Mesenchymal stem cell (in vitro differentiated cells and primary cell): ENCODE measurements around the gene KIF26B.

Experiments
- DNase-seq: peaks from one replicate; pipeline ENCODE4 v3.0.0-alpha.2; 2013
- H2AFZ ChIP-seq: one replicate; pipeline ENCODE4 v1.6.1; 2013; ENCODE audit warnings: low read depth, mild to moderate bottlenecking, control low read depth, inconsistent platforms, low read length, moderate library complexity
- H2AK5ac ChIP-seq: 2 replicates; pipeline ENCODE4 v1.6.1; 2013; ENCODE audit warnings: low read length, moderate library complexity, mild to moderate bottlenecking, inconsistent platforms; ENCODE audit not compliant: severe bottlenecking
- H2BK120ac ChIP-seq: one replicate; pipeline ENCODE4 v1.6.1; 2013; ENCODE audit warnings: low read depth, mild to moderate bottlenecking, inconsistent platforms, low read length, moderate library complexity
- H2BK12ac ChIP-seq, 2 experiments: one replicate each; pipeline ENCODE4 v1.6.1; 2013; ENCODE audit warnings: inconsistent platforms in 2 of 2, low read length in 2 of 2, mild to moderate bottlenecking in 2 of 2, moderate library complexity in 2 of 2, control low read depth in 1 of 2
- H2BK15ac ChIP-seq: one replicate; pipeline ENCODE4 v1.6.1; 2013; ENCODE audit warnings: mild to moderate bottlenecking, low read depth, inconsistent platforms; ENCODE audit not compliant: poor library complexity, severe bottlenecking
- H2BK5ac ChIP-seq: 2 replicates; pipeline ENCODE4 v1.6.1; 2013; ENCODE audit warnings: low read depth, mild to moderate bottlenecking, low read length, control low read depth, inconsistent platforms; ENCODE audit not compliant: poor library complexity, severe bottlenecking
- H3K14ac ChIP-seq, 2 experiments: one replicate each; pipeline ENCODE4 v1.6.1; 2013; ENCODE audit warnings: inconsistent platforms in 2 of 2, low read length in 2 of 2, control low read depth in 1 of 2, mild to moderate bottlenecking in 1 of 2, moderate library complexity in 1 of 2
- H3K18ac ChIP-seq, 2 experiments: one replicate each; pipeline ENCODE4 v1.6.1; 2013; ENCODE audit warnings: inconsistent platforms in 2 of 2, low read length in 2 of 2, control low read depth in 1 of 2, low read depth in 1 of 2, mild to moderate bottlenecking in 1 of 2
- H3K23ac ChIP-seq, 2 experiments: one replicate each; pipeline ENCODE4 v1.6.1; 2013; ENCODE audit warnings: inconsistent platforms in 2 of 2, low read length in 2 of 2, mild to moderate bottlenecking in 2 of 2, moderate library complexity in 2 of 2, control low read depth in 1 of 2
- H3K27ac ChIP-seq: 2 replicates; pipeline ENCODE4 v1.5.1; 2013; ENCODE audit warnings: mild to moderate bottlenecking, moderate library complexity, low read length, control low read depth, inconsistent platforms; ENCODE audit not compliant: poor library complexity, severe bottlenecking
- H3K27me3 ChIP-seq, 2 experiments: 2 replicates each; pipeline versions ENCODE4 v1.6.1 to v1.7.0; 2013; ENCODE audit warnings: low read length in 2 of 2, mild to moderate bottlenecking in 2 of 2, moderate library complexity in 2 of 2, control low read depth in 1 of 2, inconsistent platforms in 1 of 2; ENCODE audit not compliant: control insufficient read depth in 1 of 2, insufficient read depth in 1 of 2
- H3K36me3 ChIP-seq, 2 experiments: 2 replicates each; pipeline versions ENCODE4 v1.6.1 to v1.7.0; 2013; ENCODE audit warnings: low read length in 2 of 2, control low read depth in 1 of 2, inconsistent platforms in 1 of 2, low read depth in 1 of 2, mild to moderate bottlenecking in 1 of 2; ENCODE audit not compliant: insufficient read depth in 2 of 2, control insufficient read depth in 1 of 2
- H3K4ac ChIP-seq, 2 experiments: one replicate each; pipeline ENCODE4 v1.6.1; 2013; ENCODE audit warnings: inconsistent platforms in 2 of 2, low read length in 2 of 2, mild to moderate bottlenecking in 2 of 2, moderate library complexity in 2 of 2, control low read depth in 1 of 2, low read depth in 1 of 2
- H3K4me1 ChIP-seq: 2 replicates; pipeline ENCODE4 v1.6.1; 2013; ENCODE audit warnings: low read depth, low read length, control low read depth; ENCODE audit not compliant: control insufficient read depth, insufficient read depth
- H3K4me2 ChIP-seq: 2 replicates; pipeline ENCODE4 v1.6.1; 2013; ENCODE audit warnings: low read length, mild to moderate bottlenecking, inconsistent platforms; ENCODE audit not compliant: poor library complexity, severe bottlenecking
- H3K4me3 ChIP-seq, 2 experiments: 2 replicates each; pipeline versions ENCODE4 v1.5.1 to v1.7.0; 2013; ENCODE audit warnings: low read length in 2 of 2, mild to moderate bottlenecking in 2 of 2, control low read depth in 1 of 2, low read depth in 1 of 2; ENCODE audit not compliant: insufficient read depth in 1 of 2
- H3K79me1 ChIP-seq: replicated peaks from 2 replicates; pipeline ENCODE4 v1.6.1; 2013; ENCODE audit warnings: mild to moderate bottlenecking, control low read depth, low read length, inconsistent platforms; ENCODE audit not compliant: poor library complexity, severe bottlenecking
- H3K9ac ChIP-seq: 2 replicates; pipeline ENCODE4 v1.7.0; 2013; ENCODE audit warnings: mild to moderate bottlenecking, low read length, moderate library complexity
- H3K9me3 ChIP-seq: 2 replicates; pipeline ENCODE4 v1.7.0; 2013; ENCODE audit warnings: mild to moderate bottlenecking, low read length; ENCODE audit not compliant: control insufficient read depth
- H4K8ac ChIP-seq: one replicate; pipeline ENCODE4 v1.6.1; 2013; ENCODE audit warnings: inconsistent platforms, mild to moderate bottlenecking, low read length, moderate library complexity
- H4K91ac ChIP-seq: one replicate; pipeline ENCODE4 v1.6.1; 2013; ENCODE audit warnings: mild to moderate bottlenecking, low read length, inconsistent platforms
- WGBS: methylation state at CpG from one replicate; pipeline ENCODE4 v1.1.7; 2013; ENCODE audit warnings: mixed read lengths; 5-methylcytosine and 5-hydroxymethylcytosine counted together

The KIF26B gene

DNA sequence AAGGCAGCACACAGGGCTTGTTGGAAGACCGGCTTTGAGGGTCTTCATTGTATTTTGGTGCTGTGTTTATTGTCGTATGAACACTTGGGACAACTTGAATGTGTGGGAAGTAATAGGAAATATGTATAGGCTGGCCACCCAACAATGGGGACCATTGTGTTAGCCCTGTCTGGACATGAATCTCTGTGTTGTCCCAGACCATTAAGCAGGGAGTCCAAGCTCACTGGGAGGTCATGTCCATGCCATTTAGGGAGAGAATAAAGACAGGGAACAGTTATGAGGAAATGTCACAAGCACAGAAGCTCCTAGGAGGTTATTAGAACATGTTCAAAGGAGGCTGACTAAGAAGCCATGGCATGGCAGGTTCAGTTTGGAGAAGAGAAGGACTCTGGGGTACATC lies 266.1 kb downstream of the KIF26B start:
- no peak for DNase-seq
- Histone ChIP-seq H2AK5ac (no peak overlapping the region), H3K4me1 (no peaks in the 10 kb centered on the region), H2BK5ac (no peak overlapping the region), H3K23ac (no peak overlapping the region), H3K14ac (no peak overlapping the region), H3K18ac (no peak overlapping the region), H3K36me3 (no peaks in the 10 kb centered on the region), H3K4me2 (no peak overlapping the region), H3K27ac (no peak overlapping the region), H3K4me3 (no peak overlapping the region), H2BK15ac (no peak overlapping the region), H2BK120ac (no peak overlapping the region), H3K9me3 (peaks cover 2% of the 10 kb centered on the region), H4K8ac (no peak overlapping the region), H3K4ac (no peak overlapping the region), H4K91ac (no peak overlapping the region), H2AFZ (no peak overlapping the region), H2BK12ac (no peak overlapping the region), H3K9ac (no peak overlapping the region), H3K27me3 (peaks cover 11 to 18% of the 10 kb centered on the region in 2 experiments), H3K79me1 (no peaks in the 10 kb centered on the region)
- 95% methylated on average over 2 of the region's 2 CpGs for WGBS

DNA sequence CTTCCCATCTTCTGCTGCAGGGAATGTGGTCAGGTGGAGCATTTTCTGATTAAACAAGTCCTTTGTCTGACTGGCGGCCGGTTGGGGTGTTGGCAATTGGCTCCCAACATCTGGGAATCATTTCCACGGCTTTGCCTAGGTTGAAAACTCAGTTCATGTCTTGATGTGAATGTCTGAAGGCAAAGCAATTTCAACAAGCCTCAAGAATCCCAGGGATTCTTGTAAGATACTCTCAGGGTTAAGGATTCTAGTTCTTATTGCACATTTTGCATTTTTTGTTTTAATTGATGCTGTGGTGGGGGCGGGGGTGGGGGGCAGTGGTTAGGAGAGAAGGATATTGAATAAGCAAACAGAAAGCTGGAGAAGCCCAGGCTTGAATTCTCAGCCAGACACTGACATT lies 273.9 kb downstream of the KIF26B start:
- Histone ChIP-seq H2BK12ac (no peak overlapping the region), H3K4me1 (no peaks in the 10 kb centered on the region), H3K18ac (no peak overlapping the region), H3K4me3 (no peak overlapping the region), H3K27me3 (peaks cover 0 to 9% of the 10 kb centered on the region in 2 experiments), H2BK120ac (no peak overlapping the region), H3K9me3 (peaks cover 5% of the 10 kb centered on the region), H3K27ac (no peak overlapping the region), H3K4me2 (no peak overlapping the region), H3K9ac (no peak overlapping the region), H3K4ac (no peak overlapping the region), H2AFZ (no peak overlapping the region), H3K23ac (no peak overlapping the region), H3K14ac (no peak overlapping the region), H4K91ac (no peak overlapping the region), H2BK5ac (no peak overlapping the region), H2BK15ac (no peak overlapping the region), H4K8ac (no peak overlapping the region), H2AK5ac (no peak overlapping the region), H3K79me1 (no peaks in the 10 kb centered on the region), H3K36me3 (no peaks in the 10 kb centered on the region)
- no peak for DNase-seq
- WGBS = 91% methylated on average over 4 of the region's 4 CpGs

DNA sequence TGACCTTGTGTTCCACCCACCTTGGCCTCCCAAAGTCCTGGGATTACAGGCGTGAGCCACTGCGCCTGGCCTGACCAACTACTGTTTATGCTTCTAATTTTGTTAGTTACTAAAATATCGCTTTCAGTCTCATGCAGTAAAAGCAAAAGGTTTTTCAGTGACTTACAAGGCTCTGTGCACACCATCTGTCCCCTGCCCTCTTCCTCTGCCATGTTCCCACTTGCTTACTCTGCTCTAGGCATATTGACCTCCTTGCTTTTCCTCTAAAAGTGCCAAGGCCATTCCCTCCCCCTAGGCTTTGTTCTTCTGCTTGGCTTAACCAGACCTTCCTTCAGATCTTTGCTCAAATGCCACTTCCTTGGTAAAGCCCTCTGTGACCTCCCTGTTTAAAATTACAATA lies 276.9 kb downstream of the KIF26B start:
- WGBS = 95% methylated on average over 3 of the region's 3 CpGs
- Histone ChIP-seq H3K14ac (no peak overlapping the region), H2BK5ac (no peak overlapping the region)

GRCh38 chr1:245432228-245432875 lies 277.6 kb downstream of the KIF26B start:
- H3K4me2 ChIP-seq = no peak overlapping the region
- H4K8ac ChIP-seq = no peak overlapping the region
- 93% methylated on average over 7 of the region's 9 CpGs for WGBS
- H2BK12ac ChIP-seq = no peak overlapping the region
- H3K4me1 ChIP-seq = no peaks in the 10 kb centered on the region
- H3K9me3 ChIP-seq = no peaks in the 10 kb centered on the region
- H2BK5ac ChIP-seq = no peak overlapping the region
- H2BK15ac ChIP-seq = no peak overlapping the region
- H3K79me1 ChIP-seq = no peaks in the 10 kb centered on the region
- no peak overlapping the region for H2AFZ ChIP-seq
- no peak overlapping the region for H3K4me3 ChIP-seq
- DNase-seq = no peak
- no peaks in the 10 kb centered on the region for H3K36me3 ChIP-seq
- no peak overlapping the region for H3K18ac ChIP-seq
- no peak overlapping the region for H3K14ac ChIP-seq
- no peak overlapping the region for H3K4ac ChIP-seq
- peaks cover under 1 to 9% of the 10 kb centered on the region in 2 experiments for H3K27me3 ChIP-seq
- H2AK5ac ChIP-seq = no peak overlapping the region
- no peak overlapping the region for H3K27ac ChIP-seq
- H2BK120ac ChIP-seq = no peak overlapping the region
- no peak overlapping the region for H4K91ac ChIP-seq
- H3K9ac ChIP-seq = no peak overlapping the region
- H3K23ac ChIP-seq = no peak overlapping the region

More for the DNA sequence above, 276.9 kb downstream of the KIF26B start:
- Histone ChIP-seq H4K8ac (peak overlapping the region; percentile 15), H2BK120ac (no peak overlapping the region), H2AK5ac (no peak overlapping the region), H3K9me3 (no peaks in the 10 kb centered on the region), H3K4me3 (no peak overlapping the region), H3K27ac (no peak overlapping the region), H2AFZ (no peak overlapping the region), H3K79me1 (no peaks in the 10 kb centered on the region), H3K4me2 (no peak overlapping the region), H3K36me3 (no peaks in the 10 kb centered on the region), H3K9ac (no peak overlapping the region), H3K23ac (no peak overlapping the region), H4K91ac (no peak overlapping the region), H3K4me1 (no peaks in the 10 kb centered on the region), H3K18ac (no peak overlapping the region), H3K27me3 (peaks cover 0 to 9% of the 10 kb centered on the region in 2 experiments), H2BK12ac (no peak overlapping the region), H3K4ac (no peak overlapping the region), H2BK15ac (no peak overlapping the region)
- DNase-seq = no peak
